Hepatocyte (in vitro differentiated cells): ENCODE measurements around the gene PDF. TPM values are rescaled to one million over a fixed set of nuclear protein-coding genes. Genes with fewer than 3 reads are reported as not detected.
A peak's percentile ranks its signal among the peaks of the same experiment; 100 is the strongest.

Experiments
- DNase-seq: peaks from one replicate; pipeline ENCODE4 v3.0.0-alpha.2; 2016; ENCODE audit warnings: low spot score
- H2AFZ ChIP-seq: fragments of 200-600 bp; sonication (generic); 2 replicates; pipeline ENCODE4 v1.6.0; 2016; ENCODE audit warnings: antibody characterized with exemption, mild to moderate bottlenecking
- H3K27ac ChIP-seq: fragments of 200-600 bp; sonication (generic); 2 replicates; pipeline ENCODE4 v1.5.1; 2016; ENCODE audit warnings: mild to moderate bottlenecking
- H3K27me3 ChIP-seq: fragments of 200-600 bp; sonication (generic); 2 replicates; pipeline ENCODE4 v1.6.1; 2016
- H3K36me3 ChIP-seq: fragments of 200-600 bp; sonication (generic); replicated peaks from 2 replicates; pipeline ENCODE4 v1.5.1; 2016; ENCODE audit warnings: low read depth; ENCODE audit not compliant: insufficient read depth
- H3K4me1 ChIP-seq: fragments of 200-600 bp; sonication (generic); 2 replicates; pipeline ENCODE4 v1.5.1; 2016; ENCODE audit warnings: mild to moderate bottlenecking, moderate library complexity; ENCODE audit not compliant: insufficient read depth
- H3K4me2 ChIP-seq: fragments of 200-600 bp; sonication (generic); 2 replicates; pipeline ENCODE4 v1.6.0; 2016
- H3K4me3 ChIP-seq: fragments of 200-600 bp; sonication (generic); 2 replicates; pipeline ENCODE4 v1.5.1; 2016; ENCODE audit warnings: mild to moderate bottlenecking
- H3K79me2 ChIP-seq: fragments of 200-600 bp; sonication (generic); 2 replicates; pipeline ENCODE4 v1.6.0; 2017; ENCODE audit warnings: mild to moderate bottlenecking
- H3K9me2 ChIP-seq: fragments of 200-600 bp; sonication (generic); replicated peaks from 2 replicates; pipeline ENCODE4 v1.6.0; 2017; ENCODE audit warnings: mild to moderate bottlenecking; ENCODE audit not compliant: insufficient read depth
- H3K9me3 ChIP-seq: fragments of 200-600 bp; sonication (generic); 2 replicates; pipeline ENCODE4 v1.5.1; 2016; ENCODE audit warnings: low read depth, mild to moderate bottlenecking
- H4K20me1 ChIP-seq: fragments of 200-600 bp; sonication (generic); 2 replicates; pipeline ENCODE4 v1.6.0; 2016; ENCODE audit warnings: mild to moderate bottlenecking; ENCODE audit not compliant: insufficient read depth, poor library complexity, severe bottlenecking
- EZH2 ChIP-seq: fragments of 200-600 bp; sonication (generic); IDR thresholded peaks from 2 replicates; pipeline ENCODE4 v1.6.1; 2016; ENCODE audit warnings: antibody characterized with exemption, mild to moderate bottlenecking, borderline replicate concordance
- EZH2phosphoT487 ChIP-seq: fragments of 200-600 bp; sonication (generic); IDR thresholded peaks from one replicate; pipeline ENCODE4 v1.6.1; 2018; ENCODE audit warnings: antibody characterized with exemption, mild to moderate bottlenecking, low read depth, moderate library complexity; ENCODE audit not compliant: unreplicated experiment, severe bottlenecking
- WGBS: methylation state at CpG from one replicate; pipeline ENCODE4 v1.1.6; 2016; ENCODE audit warnings: low lambda C conversion rate; ENCODE audit errors: missing lambda C conversion rate; 5-methylcytosine and 5-hydroxymethylcytosine counted together
- polyA plus RNA-seq: library from polyadenylated mRNA; unstranded; fragments of >200 nt; fragmentation: Nextera tagmentation; extraction: Ambion mirVana; gene quantifications from 2 replicates; pipeline ENCODE4 v1.2.1, GENCODE V29; 2016
- total RNA-seq: library from RNA; depleted of rRNA; stranded (reverse); fragments of >200 nt; gene quantifications from 2 replicates; pipeline ENCODE4 v1.2.3, GENCODE V29; 2014
- TF ChIP-seq, protein P1 (sequence below): fragments of 200-600 bp; sonication (generic); IDR thresholded peaks from 2 replicates; pipeline ENCODE4 v1.5.1; 2016; ENCODE audit warnings: antibody characterized with exemption, mild to moderate bottlenecking; ENCODE audit not compliant: poor library complexity

The PDF gene
- total and polyA plus RNA-seq, 2 experiments from 2014 or later, result 14.3 to 25.4 TPM

GRCh38 chr16:69340095-69340644, 9.8 kb upstream of the PDF start:
- Histone ChIP-seq H3K9me2 (no peaks in the 10 kb centered on the region), H3K27ac (peak overlapping the region; percentile 71), H4K20me1 (no peaks in the 10 kb centered on the region), H3K36me3 (no peaks in the 10 kb centered on the region), H3K79me2 (peaks cover 59% of the 10 kb centered on the region), H3K4me3 (peak overlapping the region; percentile 56), H3K27me3 (no peaks in the 10 kb centered on the region), H3K4me2 (peak overlapping the region; percentile 98), H2AFZ (peak overlapping the region; percentile 60), H3K9me3 (no peaks in the 10 kb centered on the region), H3K4me1 (peaks cover 19% of the 10 kb centered on the region)
- TF ChIP-seq, protein P1, sequence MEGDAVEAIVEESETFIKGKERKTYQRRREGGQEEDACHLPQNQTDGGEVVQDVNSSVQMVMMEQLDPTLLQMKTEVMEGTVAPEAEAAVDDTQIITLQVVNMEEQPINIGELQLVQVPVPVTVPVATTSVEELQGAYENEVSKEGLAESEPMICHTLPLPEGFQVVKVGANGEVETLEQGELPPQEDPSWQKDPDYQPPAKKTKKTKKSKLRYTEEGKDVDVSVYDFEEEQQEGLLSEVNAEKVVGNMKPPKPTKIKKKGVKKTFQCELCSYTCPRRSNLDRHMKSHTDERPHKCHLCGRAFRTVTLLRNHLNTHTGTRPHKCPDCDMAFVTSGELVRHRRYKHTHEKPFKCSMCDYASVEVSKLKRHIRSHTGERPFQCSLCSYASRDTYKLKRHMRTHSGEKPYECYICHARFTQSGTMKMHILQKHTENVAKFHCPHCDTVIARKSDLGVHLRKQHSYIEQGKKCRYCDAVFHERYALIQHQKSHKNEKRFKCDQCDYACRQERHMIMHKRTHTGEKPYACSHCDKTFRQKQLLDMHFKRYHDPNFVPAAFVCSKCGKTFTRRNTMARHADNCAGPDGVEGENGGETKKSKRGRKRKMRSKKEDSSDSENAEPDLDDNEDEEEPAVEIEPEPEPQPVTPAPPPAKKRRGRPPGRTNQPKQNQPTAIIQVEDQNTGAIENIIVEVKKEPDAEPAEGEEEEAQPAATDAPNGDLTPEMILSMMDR, result no peak
- TF ChIP-seq EZH2, result no peak
- no peak for TF ChIP-seq EZH2phosphoT487
- no peak for DNase-seq
- 8% methylated on average over 16 of the region's 16 CpGs for WGBS

DNA sequence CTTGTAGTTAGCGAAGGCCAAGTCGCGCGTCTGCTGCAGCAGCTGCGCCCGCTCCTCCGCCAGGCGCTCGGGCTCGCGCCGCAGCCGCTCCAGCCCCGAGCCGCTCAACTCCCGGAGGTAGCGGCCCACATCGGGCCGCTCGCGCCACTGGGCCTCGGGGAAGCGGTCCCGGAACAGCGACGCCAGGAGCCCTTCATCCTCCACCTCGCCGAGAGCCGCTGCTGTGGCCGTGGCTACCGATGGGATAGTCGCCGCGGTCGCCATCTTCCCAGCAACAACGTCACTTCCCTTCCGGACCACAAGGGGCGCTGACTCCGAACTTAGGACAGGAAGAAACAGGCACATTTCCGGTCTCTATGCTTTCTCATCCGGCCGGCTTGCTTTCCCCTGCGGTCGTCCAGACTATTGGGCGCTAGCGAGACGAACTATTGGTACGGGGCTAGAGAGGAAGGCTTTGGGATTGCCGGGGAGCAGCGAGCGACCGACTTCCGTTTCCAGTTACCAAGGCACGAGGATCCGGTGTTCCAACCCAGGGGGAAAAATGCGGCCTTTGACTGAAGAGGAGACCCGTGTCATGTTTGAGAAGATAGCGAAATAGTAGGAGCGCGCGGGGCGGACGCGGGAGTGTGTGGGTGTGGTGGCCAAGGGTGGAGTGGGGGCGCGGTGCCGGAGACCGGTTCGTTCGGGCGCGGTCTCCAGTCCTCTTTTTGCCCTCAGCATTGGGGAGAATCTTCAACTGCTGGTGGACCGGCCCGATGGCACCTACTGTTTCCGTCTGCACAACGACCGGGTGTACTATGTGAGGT, 9.1 kb upstream of the PDF start, which contains the start of the genes COG8 and NIP7:
COG8 (minus strand) TSS at position 276 of the 806 bp plus-strand sequence; CDS start at position 264, 12 bp downstream.
NIP7 (plus strand) TSS at position 484 of the 806 bp plus-strand sequence; CDS start at position 542, 58 bp downstream.
- peak within 1 kb of the TSS; percentile 98 for H3K4me2 ChIP-seq
- peak within 1 kb of the TSS; percentile 88 for H3K4me3 ChIP-seq
- H3K36me3 ChIP-seq, result no peaks in the 10 kb centered on the region
- H3K79me2 ChIP-seq, result peaks cover 59% of the 10 kb centered on the region
- H3K9me2 ChIP-seq, result no peaks in the 10 kb centered on the region
- TF ChIP-seq, protein P1, result peak; percentile 71
- no peak for TF ChIP-seq EZH2phosphoT487
- H3K27ac ChIP-seq, result peak within 1 kb of the TSS; percentile 90
- H4K20me1 ChIP-seq, result no peaks in the 10 kb centered on the region
- no peaks in the 10 kb centered on the region for H3K27me3 ChIP-seq
- peak within 1 kb of the TSS; percentile 91 for H2AFZ ChIP-seq
- WGBS, result under 1% methylated on average over 74 of the region's 77 CpGs
- no peaks in the 10 kb centered on the region for H3K9me3 ChIP-seq
- DNase-seq, result peak; percentile 98
- peaks cover 19% of the 10 kb centered on the region for H3K4me1 ChIP-seq

- WGBS, result 28% methylated on average over 46 of the region's 46 CpGs
- H3K79me2 ChIP-seq, result peaks cover 66% of the 10 kb centered on the region
- H3K9me3 ChIP-seq, result no peaks in the 10 kb centered on the region
- H3K9me2 ChIP-seq, result no peaks in the 10 kb centered on the region
- no peaks in the 10 kb centered on the region for H4K20me1 ChIP-seq
- peak overlapping the region; percentile 97 for H3K4me2 ChIP-seq
- TF ChIP-seq EZH2phosphoT487, result no peak
- TF ChIP-seq, protein P1, result no peak
- no peak for TF ChIP-seq EZH2
- peak overlapping the region; percentile 88 for H3K4me3 ChIP-seq
- peak overlapping the region; percentile 91 for H2AFZ ChIP-seq
- no peaks in the 10 kb centered on the region for H3K36me3 ChIP-seq
- no peaks in the 10 kb centered on the region for H3K27me3 ChIP-seq
- H3K27ac ChIP-seq, result peak overlapping the region; percentile 90
- DNase-seq, result no peak
- peaks cover 19% of the 10 kb centered on the region for H3K4me1 ChIP-seq
Observed at GRCh38 chr16:69338557-69339288, 8.3 kb upstream of the PDF start.
